Astrocyte (in vitro differentiated cells and primary cell): ENCODE data around the gene PPA1.

ENCODE experiments used
- CTCF ChIP-seq: IDR thresholded peaks from 2 replicates; pipeline ENCODE4 v1.5.1; 2011; ENCODE audit warnings: low read depth, mild to moderate bottlenecking, inconsistent platforms, low read length, moderate library complexity; ENCODE audit not compliant: insufficient read depth
- EZH2 ChIP-seq: IDR thresholded peaks from 2 replicates; pipeline ENCODE4 v1.6.1; 2012; ENCODE audit warnings: mild to moderate bottlenecking, low read length, inconsistent platforms; ENCODE audit not compliant: insufficient read depth

GRCh38 chr10:70198696-70199466, 34.3 kb downstream of the PPA1 start:
- no peak for TF ChIP-seq CTCF
- TF ChIP-seq EZH2, result no peak
